Measurements from ENCODE around the gene GPHN.

- no peak for TF ChIP-seq EZH2 (IDR thresholded peaks at IDR 0.05; ENCODE audit: borderline replicate concordance, low read length)
- TF ChIP-seq, protein P1, sequence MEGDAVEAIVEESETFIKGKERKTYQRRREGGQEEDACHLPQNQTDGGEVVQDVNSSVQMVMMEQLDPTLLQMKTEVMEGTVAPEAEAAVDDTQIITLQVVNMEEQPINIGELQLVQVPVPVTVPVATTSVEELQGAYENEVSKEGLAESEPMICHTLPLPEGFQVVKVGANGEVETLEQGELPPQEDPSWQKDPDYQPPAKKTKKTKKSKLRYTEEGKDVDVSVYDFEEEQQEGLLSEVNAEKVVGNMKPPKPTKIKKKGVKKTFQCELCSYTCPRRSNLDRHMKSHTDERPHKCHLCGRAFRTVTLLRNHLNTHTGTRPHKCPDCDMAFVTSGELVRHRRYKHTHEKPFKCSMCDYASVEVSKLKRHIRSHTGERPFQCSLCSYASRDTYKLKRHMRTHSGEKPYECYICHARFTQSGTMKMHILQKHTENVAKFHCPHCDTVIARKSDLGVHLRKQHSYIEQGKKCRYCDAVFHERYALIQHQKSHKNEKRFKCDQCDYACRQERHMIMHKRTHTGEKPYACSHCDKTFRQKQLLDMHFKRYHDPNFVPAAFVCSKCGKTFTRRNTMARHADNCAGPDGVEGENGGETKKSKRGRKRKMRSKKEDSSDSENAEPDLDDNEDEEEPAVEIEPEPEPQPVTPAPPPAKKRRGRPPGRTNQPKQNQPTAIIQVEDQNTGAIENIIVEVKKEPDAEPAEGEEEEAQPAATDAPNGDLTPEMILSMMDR (conservative IDR thresholded peaks at IDR 0.05 in 1 of 2, IDR thresholded peaks at IDR 0.05 in 1 of 2; ENCODE audit: extremely low read depth in 1 of 2, insufficient read depth in 1 of 2, low read depth in 1 of 2, low read length in 2 of 2) = no peak
Measured at GRCh38 chr14:67186172-67186768, 678.3 kb downstream of the GPHN start.

All from mammary epithelial cell (primary cell).